Measurements from ENCODE around the gene RNPC3.

RNPC3 gene

GRCh38 chr1:103525607-103526507, at the start of gene RNPC3:
Gene RNPC3 (plus strand): TSS chr1:103525699. CDS start chr1:103526071, 372 bp downstream.
- Mint-ChIP-seq H3K9me3 (peaks cover 5% of the 10 kb centered on the region), H3K4me1 (ENCODE audit: low read depth) (peaks cover 53% of the 10 kb centered on the region), H3K36me3 (ENCODE audit: low read depth) (peaks cover 43% of the 10 kb centered on the region), H3K4me3 (peak within 1 kb of the TSS; percentile 99), H3K27ac (peak within 1 kb of the TSS; percentile 100), H3K27me3 (no peaks in the 10 kb centered on the region)

DNA sequence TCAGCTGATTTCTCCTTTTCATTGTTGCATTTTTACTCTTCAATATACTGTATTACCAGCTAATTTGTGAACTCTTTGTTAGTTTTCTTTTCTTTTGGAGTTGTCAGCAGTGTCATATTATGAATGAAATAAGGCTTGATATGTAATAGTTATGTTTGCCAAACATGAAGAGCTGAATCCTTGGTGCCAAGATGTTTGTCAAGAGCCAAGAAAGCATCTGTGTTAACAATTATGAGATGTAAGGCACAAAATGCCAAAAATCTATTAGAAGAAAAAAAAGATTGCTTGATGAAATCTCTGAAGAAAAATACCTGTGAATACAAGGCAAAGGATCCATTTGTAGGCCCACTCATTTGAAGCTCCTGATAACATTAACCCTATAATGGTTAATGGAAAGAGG, 48.4 kb upstream of the RNPC3 start:
- Mint-ChIP-seq H3K27me3 (peaks cover 3% of the 10 kb centered on the region), H3K4me1 (ENCODE audit: low read depth) (no peaks in the 10 kb centered on the region), H3K36me3 (ENCODE audit: low read depth) (no peaks in the 10 kb centered on the region), H3K4me3 (no peak overlapping the region), H3K27ac (no peak overlapping the region), H3K9me3 (no peaks in the 10 kb centered on the region)

DNA sequence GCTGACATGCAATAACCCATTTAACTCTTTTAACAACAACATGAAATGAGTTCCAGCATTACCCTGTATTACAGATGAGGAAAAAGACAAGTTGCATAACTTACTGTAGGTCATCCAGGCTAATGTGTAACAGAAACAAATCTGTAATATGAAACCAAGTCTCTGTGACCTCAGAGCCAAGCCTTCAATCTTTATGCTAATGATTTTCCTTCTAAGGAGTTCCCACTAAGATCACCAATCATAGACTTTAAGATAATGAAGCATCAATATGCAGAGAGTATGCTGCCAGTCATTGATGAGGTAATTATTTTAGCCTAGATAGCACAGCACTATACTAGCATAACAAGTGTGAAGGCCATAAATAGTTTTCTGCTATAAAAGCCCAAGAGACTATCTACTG, 35.6 kb upstream of the RNPC3 start:
- Mint-ChIP-seq H3K27me3 (peaks cover 19% of the 10 kb centered on the region), H3K27ac (no peak overlapping the region), H3K9me3 (no peaks in the 10 kb centered on the region), H3K4me1 (ENCODE audit: low read depth) (no peaks in the 10 kb centered on the region), H3K4me3 (no peak overlapping the region), H3K36me3 (ENCODE audit: low read depth) (no peaks in the 10 kb centered on the region)

- Mint-ChIP-seq H3K9me3 (peaks cover 3% of the 10 kb centered on the region), H3K4me1 (ENCODE audit: low read depth) (peaks cover 4% of the 10 kb centered on the region), H3K27ac (no peak overlapping the region), H3K27me3 (peaks cover 25% of the 10 kb centered on the region), H3K4me3 (no peak overlapping the region), H3K36me3 (ENCODE audit: low read depth) (no peaks in the 10 kb centered on the region)
Observed at GRCh38 chr1:103492003-103492625, 33.4 kb upstream of the RNPC3 start.

DNA sequence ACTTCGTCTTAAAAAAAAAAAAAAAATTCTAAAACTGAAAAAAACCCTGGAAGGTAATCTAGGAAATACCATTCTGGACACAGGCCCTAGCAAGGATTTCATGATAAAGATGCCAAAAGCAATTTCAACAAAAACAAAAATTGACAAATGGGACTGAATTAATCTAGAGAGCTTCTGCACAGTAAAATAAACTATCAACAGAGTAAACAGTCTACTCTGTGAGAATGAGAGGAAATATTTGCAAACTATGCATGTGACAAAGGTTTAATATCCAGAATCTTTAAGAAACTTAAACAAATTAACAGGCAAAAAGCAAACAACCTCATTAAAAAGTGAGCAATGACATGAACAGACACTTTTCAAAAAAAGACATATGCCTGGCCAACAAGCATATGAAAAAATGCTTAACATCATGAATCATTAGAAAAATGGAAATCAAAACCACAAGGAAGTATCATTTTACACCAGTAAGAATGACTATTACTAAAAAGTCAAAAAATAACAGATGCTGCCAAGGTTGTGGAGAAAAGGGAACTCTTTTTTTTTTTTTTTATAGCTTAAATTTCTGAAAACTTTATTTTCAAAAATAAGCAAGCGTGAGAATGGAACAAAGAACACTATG, 29.4 kb upstream of the RNPC3 start:
- no peak overlapping the region for H3K4me3 Mint-ChIP-seq
- H3K36me3 Mint-ChIP-seq (ENCODE audit: low read depth), result no peaks in the 10 kb centered on the region
- H3K27ac Mint-ChIP-seq, result no peak overlapping the region
- peaks cover 3% of the 10 kb centered on the region for H3K9me3 Mint-ChIP-seq
- peaks cover 20% of the 10 kb centered on the region for H3K27me3 Mint-ChIP-seq
- peaks cover 4% of the 10 kb centered on the region for H3K4me1 Mint-ChIP-seq (ENCODE audit: low read depth)

DNA sequence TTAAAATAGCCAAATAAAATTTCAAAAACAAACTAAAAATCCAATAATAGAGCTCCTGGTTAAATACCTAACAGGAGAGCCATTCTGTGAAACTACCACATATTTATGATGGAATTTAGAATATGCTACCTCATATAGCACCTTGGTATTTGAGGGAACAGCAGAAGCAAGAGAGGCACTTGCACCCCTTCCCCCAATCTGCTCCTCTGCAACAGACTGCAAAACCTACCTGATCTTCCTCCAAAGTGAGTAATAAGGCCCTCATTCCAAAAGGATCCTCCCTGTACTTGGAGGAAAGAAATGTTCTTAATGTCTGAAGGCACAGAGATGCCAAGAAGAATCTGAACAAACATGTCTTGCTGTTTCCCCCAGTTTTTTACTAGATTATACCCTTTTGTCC, 28.1 kb upstream of the RNPC3 start:
- Mint-ChIP-seq H3K27me3 (peaks cover 20% of the 10 kb centered on the region), H3K9me3 (peaks cover 3% of the 10 kb centered on the region), H3K4me3 (no peak overlapping the region), H3K4me1 (ENCODE audit: low read depth) (peaks cover 4% of the 10 kb centered on the region), H3K27ac (no peak overlapping the region), H3K36me3 (ENCODE audit: low read depth) (no peaks in the 10 kb centered on the region)

- H3K9me3 Mint-ChIP-seq, result peaks cover 9% of the 10 kb centered on the region
- H3K4me3 Mint-ChIP-seq, result no peak overlapping the region
- no peaks in the 10 kb centered on the region for H3K27me3 Mint-ChIP-seq
- H3K4me1 Mint-ChIP-seq (ENCODE audit: low read depth), result peaks cover 8% of the 10 kb centered on the region
- H3K27ac Mint-ChIP-seq, result no peak overlapping the region
- peaks cover 33% of the 10 kb centered on the region for H3K36me3 Mint-ChIP-seq (ENCODE audit: low read depth)
Observed at GRCh38 chr1:103509250-103509649, 16.2 kb upstream of the RNPC3 start.

DNA sequence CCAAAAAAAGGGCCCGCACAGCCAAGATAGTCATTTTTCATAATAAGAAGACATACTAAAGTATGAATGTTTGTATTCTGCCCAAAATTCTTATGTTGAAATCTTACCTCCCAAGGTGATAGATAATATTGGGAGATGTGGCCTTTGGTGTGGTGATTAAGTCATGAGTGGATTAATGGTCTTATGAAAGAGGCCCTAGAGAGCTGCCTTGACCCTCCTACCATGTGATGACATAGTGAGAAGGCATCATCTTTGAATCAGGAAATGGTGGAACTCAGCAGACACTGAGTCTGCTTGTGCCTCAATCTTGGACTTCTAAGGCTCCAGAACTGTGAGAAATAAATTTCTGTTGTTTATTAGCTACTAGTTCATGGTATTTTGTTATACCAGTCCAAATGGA, 11.8 kb upstream of the RNPC3 start:
- H3K4me3 Mint-ChIP-seq, result no peak overlapping the region
- peaks cover 50% of the 10 kb centered on the region for H3K4me1 Mint-ChIP-seq (ENCODE audit: low read depth)
- H3K27me3 Mint-ChIP-seq, result no peaks in the 10 kb centered on the region

DNA sequence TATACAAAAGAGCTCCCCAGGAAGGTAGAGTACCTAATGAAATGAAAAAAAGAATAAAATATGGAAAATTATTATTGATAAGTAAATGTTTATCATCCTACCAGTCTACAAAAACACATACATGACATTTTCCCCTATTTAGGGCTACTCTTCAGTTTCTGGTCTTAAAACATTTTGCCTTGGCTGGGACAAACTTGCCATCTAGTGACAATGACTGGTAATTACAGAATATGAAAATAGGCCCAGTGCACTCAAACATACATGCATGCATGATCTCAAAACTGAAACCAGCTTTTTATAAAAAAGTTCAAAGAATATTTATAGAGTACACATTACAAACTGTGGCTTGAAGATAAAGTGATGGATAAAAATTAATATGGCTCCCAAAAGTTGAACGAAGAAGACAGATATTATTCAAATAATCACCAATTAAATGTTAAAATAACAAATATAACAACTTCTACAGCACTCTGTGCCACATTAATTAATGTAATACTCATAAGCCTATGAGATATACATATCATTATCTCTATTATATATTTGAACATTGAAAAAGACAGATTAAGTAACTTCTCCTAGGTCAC, 10.5 kb upstream of the RNPC3 start:
- H3K4me1 Mint-ChIP-seq (ENCODE audit: low read depth), result peaks cover 54% of the 10 kb centered on the region
- peak overlapping the region; percentile 30 for H3K4me3 Mint-ChIP-seq
- H3K9me3 Mint-ChIP-seq, result peaks cover 9% of the 10 kb centered on the region
- peak overlapping the region; percentile 93 for H3K27ac Mint-ChIP-seq
- H3K27me3 Mint-ChIP-seq, result no peaks in the 10 kb centered on the region
- peaks cover 33% of the 10 kb centered on the region for H3K36me3 Mint-ChIP-seq (ENCODE audit: low read depth)

More for the DNA sequence above, 11.8 kb upstream of the RNPC3 start:
- Mint-ChIP-seq H3K9me3 (peaks cover 9% of the 10 kb centered on the region), H3K36me3 (ENCODE audit: low read depth) (peaks cover 33% of the 10 kb centered on the region), H3K27ac (peak overlapping the region; percentile 73)

DNA sequence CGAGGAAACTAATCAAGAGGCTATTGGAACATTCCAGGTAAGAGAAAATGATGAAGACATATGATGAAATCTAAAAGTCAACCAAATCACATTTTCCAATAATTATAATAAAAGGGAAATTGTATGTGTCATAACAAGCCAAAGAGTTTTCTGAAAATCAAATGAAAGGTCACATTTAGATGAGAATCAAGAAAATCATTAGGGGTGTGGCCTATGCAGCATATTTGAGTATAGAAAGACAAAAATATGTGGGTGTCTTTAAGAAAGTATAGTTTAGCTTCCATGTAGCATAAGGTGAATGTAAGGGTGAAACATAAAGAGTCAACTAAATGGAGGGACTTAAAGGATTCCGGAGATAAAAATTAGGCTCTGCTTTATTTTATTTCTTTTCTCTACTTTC, 9.2 kb upstream of the RNPC3 start:
- H3K9me3 Mint-ChIP-seq, result peaks cover 6% of the 10 kb centered on the region
- peaks cover 21% of the 10 kb centered on the region for H3K36me3 Mint-ChIP-seq (ENCODE audit: low read depth)
- peak overlapping the region; percentile 30 for H3K4me3 Mint-ChIP-seq
- H3K27me3 Mint-ChIP-seq, result no peaks in the 10 kb centered on the region
- H3K4me1 Mint-ChIP-seq (ENCODE audit: low read depth), result peaks cover 54% of the 10 kb centered on the region
- peak overlapping the region; percentile 93 for H3K27ac Mint-ChIP-seq

- H3K4me3 Mint-ChIP-seq, result peak overlapping the region; percentile 30
- H3K9me3 Mint-ChIP-seq, result peaks cover 2% of the 10 kb centered on the region
- H3K27me3 Mint-ChIP-seq, result no peaks in the 10 kb centered on the region
- H3K4me1 Mint-ChIP-seq (ENCODE audit: low read depth), result peaks cover 54% of the 10 kb centered on the region
- H3K36me3 Mint-ChIP-seq (ENCODE audit: low read depth), result peaks cover 17% of the 10 kb centered on the region
- H3K27ac Mint-ChIP-seq, result peak overlapping the region; percentile 93
Observed at GRCh38 chr1:103516693-103517092, 8.8 kb upstream of the RNPC3 start.

- Mint-ChIP-seq H3K4me3 (peak overlapping the region; percentile 63), H3K4me1 (ENCODE audit: low read depth) (peaks cover 54% of the 10 kb centered on the region), H3K27me3 (no peaks in the 10 kb centered on the region), H3K27ac (peak overlapping the region; percentile 93), H3K36me3 (ENCODE audit: low read depth) (peaks cover 8% of the 10 kb centered on the region), H3K9me3 (no peaks in the 10 kb centered on the region)
Observed at GRCh38 chr1:103517380-103518047, 8.0 kb upstream of the RNPC3 start.

- H3K27me3 Mint-ChIP-seq, result no peaks in the 10 kb centered on the region
- no peaks in the 10 kb centered on the region for H3K9me3 Mint-ChIP-seq
- H3K36me3 Mint-ChIP-seq (ENCODE audit: low read depth), result peaks cover 7% of the 10 kb centered on the region
- no peak overlapping the region for H3K4me3 Mint-ChIP-seq
- H3K4me1 Mint-ChIP-seq (ENCODE audit: low read depth), result peaks cover 45% of the 10 kb centered on the region
- H3K27ac Mint-ChIP-seq, result no peak overlapping the region
Observed at GRCh38 chr1:103520822-103521221, 4.7 kb upstream of the RNPC3 start.

DNA sequence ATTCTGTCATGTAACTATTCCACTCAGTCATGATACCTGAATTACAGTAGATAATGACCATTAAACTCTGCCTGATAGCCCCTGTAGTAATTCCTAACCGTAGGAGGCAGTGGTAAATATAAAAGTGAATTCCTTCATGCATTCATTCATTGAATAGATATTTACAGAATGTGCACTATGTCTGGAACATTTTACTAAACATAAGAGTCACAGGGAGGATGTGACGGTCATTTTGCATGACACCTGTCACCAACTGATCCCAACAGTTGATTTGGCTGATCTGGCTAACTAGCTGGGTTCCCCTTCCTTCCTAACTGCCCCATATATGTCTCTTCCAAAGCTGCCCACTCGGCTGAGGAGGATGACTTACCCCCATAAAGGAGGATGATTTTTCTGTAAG, 2.2 kb upstream of the RNPC3 start:
- H3K4me1 Mint-ChIP-seq (ENCODE audit: low read depth), result peaks cover 36% of the 10 kb centered on the region
- no peak overlapping the region for H3K4me3 Mint-ChIP-seq
- no peaks in the 10 kb centered on the region for H3K9me3 Mint-ChIP-seq

More for the DNA sequence above, 2.2 kb upstream of the RNPC3 start:
- no peak overlapping the region for H3K27ac Mint-ChIP-seq
- H3K27me3 Mint-ChIP-seq, result no peaks in the 10 kb centered on the region
- H3K36me3 Mint-ChIP-seq (ENCODE audit: low read depth), result peaks cover 21% of the 10 kb centered on the region
